ENCODE data around the gene PRPS1.
"Not testable (repeated sequence)": the region's sequence is repeated elsewhere in the genome, so short reads cannot be mapped to it uniquely, and the experiment has no call there.

The PRPS1 gene

DNA sequence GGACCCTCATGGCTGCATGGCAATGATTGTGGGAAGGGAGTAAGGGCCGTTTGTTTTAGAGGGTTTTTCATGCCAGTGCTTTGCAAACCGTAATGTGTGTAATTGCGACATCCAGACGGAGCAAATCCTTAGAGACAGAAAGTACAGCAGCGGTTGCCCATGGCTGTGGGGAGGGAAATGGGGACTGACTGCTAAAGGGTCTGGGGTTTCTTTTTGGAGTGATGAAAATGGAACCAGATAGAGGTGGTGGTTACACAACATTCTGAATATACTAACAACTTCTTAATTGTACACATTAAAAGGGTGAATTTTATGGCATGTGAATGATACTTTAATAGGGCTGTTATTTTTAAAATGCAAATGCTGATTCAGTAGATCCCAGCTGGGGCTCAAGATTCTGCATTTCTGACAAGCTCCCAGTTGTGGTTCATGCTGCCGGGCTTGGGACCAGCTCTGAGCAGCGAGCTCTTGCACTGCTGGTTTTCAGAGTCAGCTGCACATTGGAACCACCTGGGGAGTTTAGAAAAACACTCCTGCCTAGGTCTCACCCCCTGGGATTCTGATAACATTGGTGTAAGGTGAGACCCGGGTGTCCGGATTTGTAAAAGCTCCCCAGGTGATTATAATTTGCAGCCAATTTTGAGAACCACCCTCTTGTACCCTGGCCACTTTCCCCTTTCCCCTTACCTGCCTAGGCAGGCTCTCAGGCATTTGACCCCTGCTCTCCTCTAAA is 47.7 kb downstream of the PRPS1 start:
- DNase-seq: peak in 1 of 5 donors; percentile 4

DNA sequence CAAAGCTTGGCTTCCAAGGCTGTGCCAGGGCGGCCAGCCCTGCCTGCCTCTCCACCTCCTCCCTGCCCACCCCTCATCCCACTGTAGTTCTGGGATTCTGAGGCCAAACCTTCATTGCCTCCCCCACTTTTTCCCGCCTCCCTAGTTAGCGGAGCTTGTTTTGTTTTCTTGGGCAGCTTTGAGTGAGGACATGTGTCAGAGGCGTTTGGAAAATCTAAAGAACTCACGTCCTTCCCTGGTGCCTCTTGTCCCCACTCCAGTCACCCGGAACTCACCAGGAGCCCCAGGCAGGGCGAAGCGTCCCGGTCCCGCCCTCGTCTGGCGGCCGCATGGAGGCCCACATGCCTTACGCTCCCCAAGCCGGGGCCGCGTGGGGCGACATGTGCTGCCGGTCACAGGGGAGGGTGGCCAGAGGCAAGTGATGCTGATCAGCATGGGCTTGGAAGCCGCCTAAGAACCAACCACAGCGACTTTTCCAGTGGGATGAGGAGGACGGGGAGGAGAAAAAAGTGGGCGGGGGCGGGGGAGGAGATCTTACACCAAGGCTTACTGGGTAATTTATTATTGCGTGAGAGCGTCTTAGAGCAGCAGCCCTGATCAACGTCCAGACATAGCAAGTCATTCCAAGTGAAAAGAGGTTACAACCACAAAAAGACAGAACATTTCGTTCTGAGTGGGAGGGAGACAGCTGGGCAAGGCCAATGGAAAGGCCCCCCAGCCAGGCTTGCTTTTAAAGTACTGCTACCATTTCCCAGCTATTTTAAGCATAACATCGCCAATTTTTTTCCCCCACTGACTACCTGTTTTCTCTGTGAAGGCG is 48.5 kb downstream of the PRPS1 start:
- peak; percentile 14 to 65 (median 26) for DNase-seq

DNA sequence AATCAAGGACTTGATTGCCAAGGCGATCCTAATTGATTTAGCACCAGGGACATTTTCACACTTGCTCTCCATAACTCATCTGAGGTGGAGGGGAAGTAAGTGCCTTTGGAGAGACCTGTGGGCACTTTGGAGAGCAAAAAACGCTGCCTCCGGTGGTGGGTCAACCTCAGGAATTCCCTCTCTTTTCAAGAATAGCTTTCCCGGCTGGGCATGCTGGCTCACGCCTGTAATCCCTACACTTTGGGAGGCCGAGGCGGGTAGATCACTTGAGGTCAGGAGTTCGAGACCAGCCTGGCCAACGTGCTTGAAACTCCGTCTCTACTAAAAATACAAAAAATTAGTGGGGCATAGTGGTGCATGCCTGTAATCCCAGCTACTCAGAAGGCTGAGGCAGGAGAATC is 49.2 kb downstream of the PRPS1 start:
- DNase-seq: no peak

DNA sequence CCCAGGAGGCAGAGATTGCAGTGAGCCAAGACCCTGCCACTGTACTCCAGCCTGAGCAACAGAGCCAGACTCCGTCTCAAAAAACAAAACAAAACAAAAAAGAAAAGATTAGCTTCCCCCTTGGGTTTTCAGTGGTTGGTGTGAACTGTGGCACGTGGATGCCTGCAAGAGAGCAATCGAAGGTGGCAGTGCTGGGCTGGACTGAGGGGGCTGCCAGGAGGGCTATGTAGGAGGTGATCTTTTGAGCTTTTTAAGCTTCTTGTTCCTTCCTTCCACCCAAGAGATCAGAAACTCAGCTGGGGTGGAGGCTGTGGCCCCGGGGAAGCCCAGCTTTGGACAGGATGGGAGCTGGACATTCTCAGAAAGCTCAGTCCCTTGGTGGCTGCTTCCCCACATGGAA is 49.6 kb downstream of the PRPS1 start:
- no peak for DNase-seq

DNA sequence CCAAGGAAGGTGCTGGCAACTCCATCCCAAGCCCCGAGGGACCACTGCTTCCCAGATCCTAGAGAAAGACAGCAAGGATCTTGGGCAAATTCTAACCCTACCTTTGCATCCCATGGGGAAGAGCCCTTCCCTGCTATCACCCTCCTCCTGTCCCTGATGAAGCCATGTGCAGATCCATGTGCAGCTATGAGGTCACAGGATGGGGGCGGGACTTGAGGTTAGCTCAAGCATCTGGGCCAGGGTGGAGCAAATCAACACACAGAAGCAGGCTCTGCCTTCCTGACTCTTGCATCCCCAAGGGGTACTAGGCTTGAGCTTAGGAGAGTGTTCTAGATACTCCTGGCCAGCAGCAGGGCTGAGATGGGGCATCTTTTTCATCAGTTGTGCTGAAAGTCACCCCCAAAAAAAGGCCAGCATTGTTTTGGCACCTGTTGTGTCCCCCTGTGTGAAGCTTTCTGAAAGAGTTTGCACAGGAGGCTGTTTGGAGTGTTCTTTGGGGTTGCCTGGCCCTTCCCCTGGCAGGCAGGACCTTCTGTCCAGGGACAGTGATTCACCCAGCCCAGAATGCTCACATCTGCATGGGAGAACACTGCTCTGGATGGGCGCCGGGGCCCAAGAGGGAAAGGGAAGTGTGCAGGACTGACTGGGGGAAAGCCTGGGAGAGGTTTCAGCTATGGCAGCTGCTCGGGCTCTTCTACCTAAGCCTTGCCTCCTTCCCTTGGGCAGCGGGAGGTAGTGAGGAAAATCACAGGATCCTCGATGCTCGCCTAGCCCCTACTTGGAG is 50.8 kb downstream of the PRPS1 start:
- DNase-seq: peak; percentile 18 to 83 (median 52)

DNA sequence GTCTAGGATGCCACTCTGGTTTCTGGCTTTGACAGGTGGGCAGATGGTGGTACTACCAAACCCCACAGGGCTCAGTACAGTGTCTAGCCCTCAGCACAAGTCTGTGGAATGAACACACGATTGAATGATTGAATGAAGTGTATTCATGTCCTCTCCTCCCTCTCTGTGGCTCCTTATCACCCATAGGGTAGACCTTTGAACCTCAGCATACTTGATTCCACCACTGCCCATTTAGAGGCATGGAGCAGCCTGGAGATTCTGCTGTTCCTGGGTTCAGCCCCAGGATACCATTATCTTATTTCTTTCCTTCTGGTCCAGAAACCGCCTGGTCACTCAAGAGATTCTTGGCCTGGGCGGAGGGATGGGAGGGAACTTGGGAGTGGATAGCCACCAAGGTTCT is 53.9 kb downstream of the PRPS1 start:
- DNase-seq: no peak

DNA sequence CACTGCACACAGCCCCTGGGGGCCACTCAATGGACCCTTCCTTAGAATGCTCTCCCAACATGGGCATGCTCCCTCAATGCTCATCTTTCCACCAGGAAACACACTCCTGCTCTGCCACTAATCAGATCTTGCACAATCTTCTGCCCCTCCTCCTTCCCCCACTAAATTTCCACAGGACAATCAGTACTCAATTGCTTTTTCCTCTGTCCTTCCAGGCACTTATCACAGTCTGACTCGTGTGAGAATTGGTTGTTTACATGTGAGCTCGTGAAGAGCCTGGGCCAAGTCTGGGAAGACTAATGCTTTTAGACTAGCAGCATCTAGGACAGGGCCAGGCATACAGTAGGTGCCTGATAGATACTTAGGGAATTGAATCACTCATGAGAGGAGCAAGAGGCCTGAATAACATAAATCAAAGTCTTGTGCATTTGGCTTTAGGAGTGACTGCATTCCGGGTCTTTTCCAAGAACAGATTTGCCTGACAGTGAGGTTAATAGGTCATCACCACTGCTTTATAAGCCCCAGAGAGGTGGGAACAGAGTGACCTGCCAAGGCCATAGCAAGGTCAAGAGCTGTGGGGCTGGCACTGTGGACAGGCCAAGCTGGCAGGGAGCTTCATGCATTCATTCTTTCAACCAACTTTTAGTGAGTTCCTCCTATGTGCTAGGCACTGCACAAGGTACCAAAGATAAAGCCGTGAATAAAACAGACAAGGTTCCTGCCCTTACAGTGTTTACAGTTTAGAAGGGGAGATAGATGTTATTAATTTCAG is 55.0 kb downstream of the PRPS1 start:
- DNase-seq: no peak

DNA sequence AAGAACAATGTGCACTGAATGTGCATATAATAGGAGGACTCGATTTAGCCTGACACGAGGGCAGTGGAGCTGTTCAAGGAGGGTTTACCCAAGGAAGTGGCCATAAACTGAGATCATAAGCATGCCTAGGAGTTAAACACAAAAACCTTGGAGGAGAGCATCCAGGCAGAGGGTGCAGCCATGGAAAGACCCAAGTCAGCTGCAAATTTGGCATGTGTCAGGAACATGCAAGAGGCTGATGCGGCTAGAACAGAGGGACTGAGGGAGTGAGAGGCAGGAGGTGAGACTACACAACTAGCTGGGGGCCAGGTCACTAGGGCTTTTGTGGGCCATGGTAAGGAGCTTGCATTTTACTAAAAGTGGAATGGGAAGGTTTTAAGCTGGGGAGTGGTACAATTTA is 55.6 kb downstream of the PRPS1 start:
- DNase-seq: no peak

DNA sequence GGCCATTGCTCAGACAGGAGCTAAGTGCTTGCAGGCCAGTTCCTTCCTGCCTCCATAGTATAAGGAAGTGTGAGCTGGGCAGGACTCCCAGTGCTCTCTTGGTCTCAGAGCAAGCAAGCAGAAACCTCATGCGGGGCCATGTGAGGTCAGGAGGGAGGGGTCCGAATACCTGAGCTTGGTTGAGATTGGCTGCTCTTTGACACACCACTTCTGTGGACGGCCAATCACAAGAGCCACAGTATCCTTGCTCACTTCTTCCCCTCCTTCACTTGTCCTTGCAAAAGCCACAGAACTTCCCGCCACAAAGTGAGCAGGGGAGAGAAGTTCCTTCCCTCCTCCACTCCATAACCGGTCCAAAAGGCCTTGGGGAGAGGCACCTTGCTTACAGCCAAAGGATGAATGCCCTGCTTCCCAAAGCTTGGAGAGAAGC is 56.7 kb downstream of the PRPS1 start:
- DNase-seq: peak in 1 of 5 donors; percentile 31

DNA sequence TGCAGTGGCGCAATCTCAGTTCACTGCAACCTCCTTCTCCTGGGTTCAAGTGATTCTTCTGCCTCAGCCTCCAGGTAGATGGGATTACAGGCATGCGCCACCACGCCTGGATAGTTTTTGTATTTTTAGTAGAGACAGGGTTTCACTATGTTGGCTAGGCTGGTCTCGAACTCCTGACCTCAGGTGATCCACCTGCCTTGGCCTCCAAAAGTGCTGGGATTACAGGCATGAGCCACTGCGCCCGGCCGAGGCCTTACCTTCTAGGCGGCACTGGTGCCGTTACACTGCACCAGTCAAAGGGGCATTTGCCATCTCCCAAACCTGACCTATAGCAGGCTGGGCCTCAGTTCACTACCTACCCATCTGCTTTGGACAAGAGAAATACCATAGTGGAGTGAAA is 57.3 kb downstream of the PRPS1 start:
- DNase-seq: not testable (repeated sequence)

DNA sequence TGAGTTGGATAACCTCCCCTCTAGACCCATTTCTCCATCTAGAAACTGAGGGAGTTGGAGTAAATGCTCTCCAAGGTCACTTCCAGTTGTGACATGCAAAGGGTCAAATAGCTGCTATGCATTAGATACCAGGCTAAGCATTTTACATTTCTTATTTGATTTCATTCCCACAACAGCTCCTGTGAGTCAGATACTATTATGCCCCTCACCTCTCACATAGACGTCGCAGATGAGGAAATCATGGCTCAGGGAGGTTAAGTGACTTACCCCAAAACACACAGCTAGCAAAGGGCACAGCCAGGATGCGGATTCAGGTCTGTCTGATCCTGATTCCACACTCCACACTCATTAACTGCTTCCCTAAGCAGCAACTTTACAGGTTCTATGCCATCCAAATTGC is 57.7 kb downstream of the PRPS1 start:
- DNase-seq: no peak

DNA sequence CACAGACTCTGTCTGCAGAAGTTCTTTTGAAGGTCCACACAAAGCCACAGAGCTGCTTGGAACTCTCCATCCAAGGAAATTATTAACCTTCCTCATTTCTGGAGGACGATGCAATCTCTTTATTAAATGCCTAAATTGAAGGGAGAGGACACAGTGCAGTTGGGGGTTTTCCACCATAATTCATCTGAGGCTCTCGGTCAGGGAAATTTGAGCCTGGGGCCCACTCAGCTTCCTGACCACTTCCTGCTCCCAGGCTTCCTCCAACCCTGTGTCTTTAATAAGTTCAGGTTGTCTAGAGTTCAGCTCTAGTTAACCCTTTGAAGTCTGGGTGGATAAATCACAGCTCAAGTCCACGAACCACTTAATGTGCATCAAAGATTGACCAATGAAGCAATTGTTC is 58.5 kb downstream of the PRPS1 start:
- no peak for DNase-seq

DNA sequence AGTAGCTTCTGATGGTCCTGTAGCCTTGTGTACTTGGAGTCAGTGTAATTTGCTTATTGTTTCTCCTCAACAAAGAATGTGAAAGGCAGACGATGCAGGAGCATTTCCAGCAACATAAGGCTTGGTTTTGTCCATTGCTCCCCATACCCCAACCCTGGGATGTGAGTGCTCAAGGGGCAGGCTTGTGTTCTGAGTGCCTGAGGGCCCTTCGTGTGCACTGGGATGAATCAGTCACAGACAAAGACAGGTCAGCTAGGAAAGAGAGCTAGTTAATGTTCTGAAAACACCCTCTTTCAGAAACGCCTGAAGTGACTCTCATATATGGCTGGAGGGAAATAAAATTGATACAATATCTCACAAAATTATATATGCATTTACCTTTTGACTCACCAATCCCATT is 59.1 kb downstream of the PRPS1 start:
- DNase-seq: no peak

DNA sequence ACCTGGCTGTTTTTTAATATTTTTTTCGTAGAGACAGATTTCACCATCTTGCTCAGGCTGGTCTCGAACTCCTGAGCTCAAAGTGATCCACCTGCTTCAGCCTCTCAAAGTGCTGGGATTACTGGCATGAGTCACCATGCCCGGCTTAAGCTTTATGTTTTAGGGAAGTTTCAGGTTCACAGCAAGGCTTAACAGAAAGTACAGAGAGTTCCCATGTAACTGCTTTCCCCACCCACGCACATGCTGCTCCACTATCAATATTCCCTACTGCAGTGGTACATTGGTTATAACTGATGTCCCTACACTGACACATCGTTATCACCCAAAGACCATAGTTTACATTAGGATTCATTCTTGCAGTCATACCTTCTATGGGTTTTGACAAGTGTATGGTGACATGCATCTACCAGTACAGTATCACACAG is 62.7 kb downstream of the PRPS1 start:
- DNase-seq: no peak

DNA sequence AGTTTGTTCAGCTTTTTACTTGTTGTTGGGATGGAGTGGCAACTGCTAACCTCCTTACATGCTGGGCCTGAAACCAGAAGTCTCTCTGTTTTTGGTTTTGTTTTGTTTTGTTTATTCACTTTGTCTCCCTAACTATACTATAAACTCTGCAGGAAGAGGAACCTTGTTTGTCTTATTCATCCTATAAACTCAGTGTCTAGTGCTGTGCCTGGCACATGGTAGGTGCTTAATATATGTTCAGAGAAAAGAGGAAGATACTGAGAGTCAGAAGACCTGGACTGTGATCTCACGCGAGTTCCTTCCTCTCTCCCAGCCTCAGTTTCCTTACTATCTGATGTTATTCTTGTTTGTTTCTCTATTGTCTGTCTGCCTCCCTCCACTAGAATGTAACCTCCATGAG is 71.3 kb downstream of the PRPS1 start:
- no peak for DNase-seq

DNA sequence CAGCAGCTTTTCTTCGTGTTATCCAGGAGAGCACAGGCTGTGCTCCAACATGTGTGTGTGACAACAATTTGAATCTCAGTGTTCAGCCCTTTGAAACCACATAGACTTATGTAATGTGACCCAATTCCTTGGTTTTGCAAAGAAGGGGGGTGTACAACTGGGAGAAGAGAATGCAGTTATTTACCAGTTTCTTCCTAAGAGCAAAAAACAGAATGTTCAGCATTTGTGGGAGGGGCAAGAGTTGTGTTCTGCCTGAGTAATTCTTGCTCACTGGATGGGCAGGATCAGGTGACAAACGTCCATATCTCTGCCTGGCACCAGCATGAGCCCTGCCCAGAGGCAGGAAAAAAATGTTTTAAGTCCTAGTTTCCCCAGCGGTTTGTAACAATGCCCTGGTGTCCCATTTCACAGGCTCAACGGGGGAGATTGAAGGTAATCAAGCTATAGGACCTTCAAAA is 72.0 kb downstream of the PRPS1 start:
- DNase-seq: no peak
